Measurements from ENCODE around the gene NUDT9.

DNA sequence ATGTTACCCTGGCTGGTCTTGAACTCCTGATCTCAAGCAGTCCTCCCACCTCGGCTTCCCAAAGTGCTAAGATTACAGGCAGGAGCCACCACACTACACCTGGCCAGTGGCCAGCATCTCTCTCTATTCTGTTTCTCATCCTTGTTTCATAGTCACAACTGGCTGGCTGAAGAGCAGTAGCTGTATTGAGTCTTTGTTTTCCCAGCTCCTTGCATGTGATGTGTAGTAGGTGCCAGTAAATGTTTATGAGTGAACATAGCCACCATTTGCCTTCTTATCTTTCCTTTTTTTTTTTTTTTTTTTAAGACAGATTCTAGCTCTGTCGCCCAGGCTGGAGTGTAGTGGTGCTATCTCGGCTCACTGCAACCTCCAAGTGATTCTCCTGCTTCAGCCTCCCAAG lies 23.6 kb downstream of the NUDT9 start:
- TF ChIP-seq CTCF (IDR thresholded peaks at IDR 0.05) (no peak), POLR2A (IDR thresholded peaks at IDR 0.05) (no peak)

All from vagina (tissue), 2 donors.